LoVo (cell line): ENCODE results near the gene SSC5D.
"Not testable (repeated sequence)": the region's sequence is repeated elsewhere in the genome, so short reads cannot be mapped to it uniquely, and the experiment has no call there.

Source experiments
- DNase-seq: peaks from one replicate; pipeline ENCODE4 v3.0.0-alpha.2; 2016; ENCODE audit warnings: low spot score

Gene SSC5D

DNA sequence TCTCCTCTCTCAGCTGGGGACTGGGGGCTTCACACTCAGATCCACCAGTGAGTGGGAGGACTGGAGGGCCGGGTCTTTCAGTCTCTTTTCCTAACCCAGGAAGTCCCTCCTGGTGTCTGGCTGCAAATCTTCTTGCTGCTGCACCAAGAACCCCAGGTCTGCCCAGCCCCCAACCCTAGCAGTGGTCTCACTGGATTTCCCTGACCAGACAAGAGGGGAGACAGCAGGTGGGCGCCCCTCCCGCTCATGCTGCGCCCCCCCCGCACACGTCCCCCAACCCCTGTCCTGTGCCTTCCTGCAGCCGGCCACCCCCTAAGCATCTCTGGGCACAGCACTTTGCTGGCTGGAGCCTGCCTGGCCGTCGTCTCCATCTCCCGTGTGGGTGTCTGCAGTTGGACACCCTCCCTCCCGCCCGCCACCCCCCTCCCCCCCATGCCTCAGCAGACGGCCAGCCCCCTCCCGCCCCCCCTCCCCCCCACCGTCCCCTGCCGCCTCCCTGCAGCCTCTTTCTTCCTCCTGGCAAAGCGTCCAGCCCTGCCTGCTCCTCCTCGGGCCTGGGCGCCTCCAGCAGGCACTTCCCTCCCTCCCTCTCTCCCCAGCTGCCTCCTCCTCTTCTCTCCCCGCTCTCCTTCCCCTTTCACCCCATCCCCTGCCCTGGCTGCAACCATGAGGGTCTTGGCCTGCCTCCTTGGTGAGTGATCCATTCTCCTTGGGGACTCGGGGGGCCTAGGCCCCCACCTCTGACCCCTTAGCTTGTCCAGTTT, at the start of gene SSC5D:
Gene SSC5D, plus strand, starts transcription at position 513 of the 764 bp plus-strand sequence. Its CDS starts 154 bp downstream, at position 667.
- DNase-seq, result no peak

DNA sequence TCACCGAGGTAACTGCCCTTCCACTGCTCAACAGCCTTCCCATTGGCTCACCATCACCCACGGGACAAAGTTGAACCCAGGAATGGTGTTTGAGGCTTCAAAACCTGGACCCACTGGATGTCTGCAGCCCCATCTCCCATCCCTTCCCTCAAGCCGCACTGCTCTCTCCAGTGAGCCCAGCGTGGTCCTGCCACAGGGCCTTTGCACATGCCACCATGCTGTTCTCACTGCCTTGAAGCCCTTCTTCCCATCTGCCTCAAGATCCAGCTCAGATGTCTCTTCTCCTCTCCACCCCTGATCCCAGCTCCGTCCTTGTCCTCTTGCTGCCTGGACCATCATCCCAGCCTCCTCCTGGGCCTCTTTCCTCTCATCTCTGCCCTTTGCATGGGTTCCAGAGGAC, 49.2 kb upstream of the SSC5D start:
- DNase-seq, result no peak

DNA sequence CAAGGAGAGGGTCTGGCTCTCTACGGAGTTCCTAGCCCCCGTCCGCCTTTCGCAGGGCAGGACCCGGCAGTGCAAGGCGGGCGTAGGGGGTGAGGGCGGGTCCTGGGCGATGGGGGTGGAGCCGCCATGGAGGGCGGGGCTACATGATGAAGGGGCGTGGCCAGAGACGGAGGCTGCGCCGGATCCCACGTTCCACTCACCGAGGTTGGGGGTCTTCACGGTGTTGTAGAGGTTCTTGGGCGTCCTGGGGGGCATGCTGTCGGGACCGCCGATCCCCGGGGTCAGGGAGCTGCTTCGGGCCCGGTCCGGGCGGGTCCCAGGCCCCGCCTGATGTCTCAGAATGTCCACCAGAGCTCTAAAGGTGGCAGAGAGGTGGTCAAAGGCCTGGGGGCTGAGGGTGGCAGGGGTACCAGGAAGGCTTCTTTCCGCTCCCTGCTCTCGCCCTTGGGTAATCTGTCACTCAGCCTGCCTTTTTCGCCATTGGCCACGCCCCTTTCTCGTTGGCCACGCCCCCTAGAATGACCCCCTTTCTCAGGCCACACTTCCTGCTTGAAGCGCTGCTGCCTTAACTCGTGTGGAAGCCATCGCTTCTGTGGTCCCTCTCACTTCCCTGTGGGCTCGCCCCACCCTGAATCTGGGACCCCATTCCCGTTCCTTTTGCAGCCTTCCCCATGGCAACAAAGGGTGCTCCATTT, 47.7 kb upstream of the SSC5D start:
- DNase-seq, result no peak

GRCh38 chr19:55441319-55441691, 46.9 kb upstream of the SSC5D start:
- no peak for DNase-seq

DNA sequence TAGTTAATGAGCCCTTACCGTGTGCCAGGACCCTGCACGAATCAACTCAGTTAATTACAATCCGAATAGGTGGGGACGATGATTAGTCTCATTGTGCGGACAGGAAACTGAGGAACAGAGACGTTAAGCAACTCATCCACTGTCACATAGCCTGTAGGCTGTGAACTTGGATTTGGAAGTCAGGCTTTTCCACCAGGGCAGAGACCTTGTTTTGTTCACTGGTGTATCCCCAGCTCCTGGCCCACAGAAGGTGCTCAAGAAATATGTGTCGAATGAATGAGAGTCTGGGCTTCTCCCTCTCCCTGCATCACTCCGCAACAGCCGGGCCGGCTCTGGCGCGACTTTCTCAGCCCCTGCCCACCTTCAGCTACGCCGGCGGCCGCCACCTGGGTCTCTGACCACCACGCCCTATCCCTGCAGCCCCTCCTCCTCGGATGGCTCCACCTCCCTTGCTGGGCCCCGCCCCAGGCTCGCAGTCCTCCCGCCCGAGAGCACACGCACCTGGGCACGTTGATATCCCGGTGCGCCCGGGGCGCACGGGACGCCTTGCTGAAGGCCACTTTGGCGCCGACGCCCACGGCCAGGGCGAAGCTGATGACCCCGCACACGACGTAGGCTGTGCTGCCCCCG, 46.4 kb upstream of the SSC5D start:
- no peak for DNase-seq

DNA sequence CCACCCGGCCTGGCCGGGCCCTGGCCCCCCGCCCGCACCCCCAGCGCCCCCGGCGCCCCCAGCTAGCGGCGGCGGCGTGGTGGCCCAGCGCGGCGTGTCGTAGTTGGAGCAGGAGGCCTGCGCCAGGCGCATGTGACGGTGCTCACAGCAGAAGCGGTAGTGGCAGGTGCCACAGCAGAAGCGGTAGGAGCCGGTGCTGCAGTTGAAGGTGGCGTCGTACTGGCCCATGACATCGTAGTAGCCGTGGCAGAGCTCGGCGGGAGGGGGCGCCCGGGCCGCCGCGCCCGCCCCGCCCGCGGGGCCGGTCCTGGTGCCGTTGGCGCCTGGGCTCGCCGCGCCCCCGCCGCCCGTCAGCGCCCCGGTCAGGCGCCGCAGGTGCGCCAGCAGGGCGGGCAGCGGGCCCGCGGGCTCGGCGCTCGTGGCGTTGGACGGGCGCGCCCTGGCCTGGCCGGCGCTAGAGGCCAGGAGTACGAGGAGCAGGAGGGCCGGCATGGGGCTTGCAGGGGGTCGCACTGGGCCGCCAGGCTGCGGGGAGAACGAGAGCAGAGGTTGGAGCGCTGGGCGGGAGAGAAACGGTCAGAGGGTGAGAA, 45.8 kb upstream of the SSC5D start:
- no peak for DNase-seq

GRCh38 chr19:55443045-55443823, 45.0 kb upstream of the SSC5D start, which contains the start of gene SHISA7:
TSS of gene SHISA7 (minus strand) at chr19:55443300. CDS start at chr19:55442863, 437 bp downstream.
- no peak for DNase-seq

DNA sequence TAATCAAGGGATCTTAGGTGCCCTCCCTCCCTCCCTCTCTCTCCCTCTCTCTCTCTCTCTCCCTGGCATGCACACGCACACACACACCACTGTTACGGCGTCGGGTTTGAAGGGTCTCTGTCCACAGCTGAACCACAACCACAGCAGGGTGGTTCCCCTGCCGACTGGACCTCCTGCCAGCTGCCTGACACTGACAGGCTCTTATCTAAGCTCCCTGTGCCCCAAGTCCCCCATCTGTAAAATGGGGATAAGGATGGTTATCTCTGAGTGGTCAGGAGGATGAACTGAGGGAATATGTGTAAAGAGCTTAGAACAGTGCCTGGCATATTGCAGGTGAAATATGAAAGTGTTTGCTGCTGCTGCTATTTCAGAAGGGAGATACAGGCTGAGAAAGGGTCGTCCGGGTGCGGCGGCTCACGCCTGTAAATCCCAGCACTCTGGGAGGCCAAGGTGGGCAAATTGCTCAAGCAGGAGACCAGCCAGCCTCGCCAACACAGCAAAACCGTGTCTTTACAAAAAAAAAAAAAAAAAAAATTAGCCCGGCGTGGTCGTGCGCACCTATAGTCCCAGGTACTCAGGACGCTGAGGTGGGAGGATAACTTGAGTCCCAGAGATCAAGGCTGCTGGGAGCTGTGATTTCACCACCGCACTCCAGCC, 44.3 kb upstream of the SSC5D start:
- no peak for DNase-seq

- DNase-seq, result no peak
Observed at GRCh38 chr19:55444646-55445045, 43.6 kb upstream of the SSC5D start.

DNA sequence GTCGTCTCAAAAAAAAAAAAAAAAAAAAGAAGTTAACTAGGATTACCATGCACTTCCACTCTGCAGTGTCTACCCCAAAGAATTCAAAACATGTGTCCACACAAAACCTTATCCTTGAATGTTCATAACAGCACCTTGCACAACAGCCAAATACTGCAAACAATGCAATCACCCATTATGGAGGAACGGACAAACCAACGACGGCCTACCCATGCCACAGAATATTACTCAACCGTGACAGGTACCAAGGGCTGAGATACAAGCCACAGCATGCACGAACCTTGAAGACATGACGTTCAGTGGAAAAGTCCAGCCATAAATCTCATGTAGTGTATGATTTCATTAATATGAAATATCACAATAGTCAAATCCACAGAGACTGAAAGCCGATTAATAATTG, 42.2 kb upstream of the SSC5D start:
- no peak for DNase-seq

DNA sequence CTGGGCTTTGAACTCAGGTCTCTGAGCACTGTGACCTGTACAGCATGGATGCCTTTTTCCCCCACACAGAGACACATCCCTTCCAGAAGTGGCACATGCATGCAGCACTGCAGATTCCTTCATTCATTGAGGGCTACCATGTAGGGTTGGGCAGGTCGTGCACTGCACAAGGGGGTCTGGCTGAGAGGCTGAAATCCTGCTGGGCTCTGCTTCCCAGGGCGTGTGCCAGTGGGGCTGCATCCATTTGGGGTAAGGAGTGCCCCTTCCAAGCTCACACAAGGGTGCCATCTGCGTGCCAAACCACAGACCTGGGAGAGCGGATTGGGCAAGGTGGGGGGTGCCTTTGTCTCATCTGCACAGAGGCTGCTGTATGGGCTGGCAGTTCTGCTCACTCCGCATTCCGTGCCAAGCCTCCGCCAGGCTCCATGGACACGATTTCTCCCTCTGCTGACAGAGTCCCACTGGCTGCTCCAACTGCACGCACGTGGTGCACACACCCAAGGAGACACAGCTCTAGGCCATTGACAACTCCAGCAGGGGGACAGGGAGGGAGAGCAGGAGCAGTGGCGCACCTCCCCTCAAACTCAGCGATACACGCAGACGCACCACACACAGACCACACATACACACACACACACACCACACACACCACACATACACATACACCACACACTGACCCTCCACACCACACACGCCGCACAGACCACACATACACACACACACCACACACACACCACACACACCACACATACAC, 40.6 kb upstream of the SSC5D start:
- peak; percentile 25 for DNase-seq

- DNase-seq, result not testable (repeated sequence)
Observed at GRCh38 chr19:55448175-55448490, 40.1 kb upstream of the SSC5D start.

- DNase-seq, result no peak
Observed at GRCh38 chr19:55449469-55449868, 38.8 kb upstream of the SSC5D start.

- DNase-seq, result no peak
Observed at GRCh38 chr19:55451163-55451964, 36.9 kb upstream of the SSC5D start.

- no peak for DNase-seq
Observed at GRCh38 chr19:55451965-55452748, 36.1 kb upstream of the SSC5D start.

- no peak for DNase-seq
Observed at GRCh38 chr19:55452749-55453346, 35.4 kb upstream of the SSC5D start.

GRCh38 chr19:55453511-55454260, 34.5 kb upstream of the SSC5D start:
- no peak for DNase-seq

DNA sequence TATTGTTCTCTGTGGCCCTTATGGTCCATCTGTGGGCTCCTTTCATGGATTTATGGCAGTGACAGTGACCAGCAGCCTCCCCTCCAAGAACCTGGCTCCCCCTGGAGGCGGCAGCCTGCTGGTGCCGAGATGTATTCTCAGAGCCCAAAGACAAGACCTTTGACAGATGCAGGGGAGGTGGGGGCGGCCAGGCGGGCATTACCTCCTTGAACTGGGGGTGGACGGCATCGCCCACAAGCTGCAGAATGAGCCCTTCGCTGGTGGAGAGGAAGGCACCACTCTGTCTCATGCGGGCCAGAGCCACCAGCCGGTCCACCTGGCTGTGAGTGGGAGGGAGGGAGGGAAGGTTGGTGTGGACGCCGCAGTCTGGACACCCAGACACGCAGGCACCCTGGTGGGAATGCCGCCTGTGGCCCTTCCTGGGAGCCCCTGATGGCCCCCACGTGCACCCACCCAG, 33.4 kb upstream of the SSC5D start:
- DNase-seq, result no peak
